ENCODE results near the gene CDK3.

The CDK3 gene

DNA sequence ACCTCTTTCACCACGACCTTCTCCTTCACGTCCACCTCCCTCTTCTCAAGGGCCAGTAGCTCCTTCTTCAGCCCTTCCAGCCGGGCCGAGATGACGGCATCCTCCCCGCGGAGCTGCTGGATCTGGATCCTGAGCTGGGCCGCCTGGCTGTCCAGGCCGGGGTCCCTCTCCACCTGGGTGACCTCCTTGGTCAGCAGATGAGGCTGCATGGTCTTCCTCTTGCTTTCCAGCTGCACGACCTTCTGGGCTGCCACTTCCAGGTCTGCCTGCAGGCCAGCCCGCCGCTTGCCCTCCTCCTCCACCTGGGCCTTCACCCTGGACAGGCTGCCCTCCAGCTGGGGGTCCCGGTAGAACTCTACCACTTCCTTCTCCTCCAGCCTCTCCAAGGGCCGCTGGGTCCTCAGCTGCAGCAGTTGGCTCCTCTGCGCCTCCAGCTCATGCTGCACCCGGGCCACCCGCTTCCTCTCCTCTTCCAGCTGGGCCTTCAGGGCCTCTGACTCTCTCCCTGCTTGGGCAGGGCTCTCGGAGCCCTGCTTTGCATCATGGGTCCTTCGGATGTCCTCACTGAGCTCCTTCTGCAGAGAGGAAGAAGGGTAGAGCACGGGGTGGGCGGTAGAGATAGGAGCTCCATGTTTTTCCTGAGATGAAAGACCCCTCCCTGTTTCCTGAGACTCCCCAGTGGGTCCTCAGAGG is 9.5 kb downstream of the CDK3 start:
- no peak overlapping the region for H2AFZ ChIP-seq (ENCODE audit: low read length)
- H3K9ac ChIP-seq (ENCODE audit: low read length): no peak overlapping the region
- no peaks in the 10 kb centered on the region for H4K20me1 ChIP-seq (ENCODE audit: insufficient read depth, low read length)
- peaks cover 5% of the 10 kb centered on the region; the same call in 1 of the 2 replicates for H3K4me1 ChIP-seq (ENCODE audit: low read length)
- no peaks in the 10 kb centered on the region for H3K9me3 ChIP-seq (replicated peaks; ENCODE audit: insufficient read depth, low read length)
- H3K9me2 ChIP-seq (replicated peaks; ENCODE audit: insufficient read depth, low read length): no peaks in the 10 kb centered on the region
- H3K36me3 ChIP-seq (replicated peaks; ENCODE audit: insufficient read depth, low read length): no peaks in the 10 kb centered on the region
- TF ChIP-seq EZH2phosphoT487 (IDR thresholded peaks at IDR 0.05; ENCODE audit: low read length) (no peak), EZH2 (optimal IDR thresholded peaks at IDR 0.05; ENCODE audit: low read depth, low read length) (no peak), CTCF (IDR thresholded peaks at IDR 0.05; ENCODE audit: low read length) (no peak)
- DNase-seq: no peak
- H3K27me3 ChIP-seq (replicated peaks; ENCODE audit: insufficient read depth, low read length): peaks cover 29% of the 10 kb centered on the region
- no peak overlapping the region for H3K4me3 ChIP-seq (ENCODE audit: low read length)
- no peaks in the 10 kb centered on the region for H3F3A ChIP-seq (ENCODE audit: insufficient read depth, low read length)
- H3K27ac ChIP-seq (ENCODE audit: low read length): no peak overlapping the region
- H3K4me2 ChIP-seq (ENCODE audit: low read depth, low read length): no peak overlapping the region
- no peaks in the 10 kb centered on the region for H3K79me2 ChIP-seq (ENCODE audit: low read length)

- Histone ChIP-seq H3K27me3 (replicated peaks; ENCODE audit: insufficient read depth, low read length) (peaks cover 33% of the 10 kb centered on the region), H3K9ac (ENCODE audit: low read length) (no peak overlapping the region), H3F3A (ENCODE audit: insufficient read depth, low read length) (no peaks in the 10 kb centered on the region), H3K27ac (ENCODE audit: low read length) (no peak overlapping the region), H3K4me3 (ENCODE audit: low read length) (no peak overlapping the region), H3K36me3 (replicated peaks; ENCODE audit: insufficient read depth, low read length) (no peaks in the 10 kb centered on the region), H4K20me1 (ENCODE audit: insufficient read depth, low read length) (no peaks in the 10 kb centered on the region), H3K9me2 (replicated peaks; ENCODE audit: insufficient read depth, low read length) (no peaks in the 10 kb centered on the region), H3K4me2 (ENCODE audit: low read depth, low read length) (no peak overlapping the region), H3K9me3 (replicated peaks; ENCODE audit: insufficient read depth, low read length) (no peaks in the 10 kb centered on the region), H3K79me2 (ENCODE audit: low read length) (no peaks in the 10 kb centered on the region), H2AFZ (ENCODE audit: low read length) (no peak overlapping the region), H3K4me1 (ENCODE audit: low read length) (peaks cover 5% of the 10 kb centered on the region; the same call in 1 of the 2 replicates)
- TF ChIP-seq EZH2 (optimal IDR thresholded peaks at IDR 0.05; ENCODE audit: low read depth, low read length) (no peak), CTCF (IDR thresholded peaks at IDR 0.05; ENCODE audit: low read length) (no peak), EZH2phosphoT487 (IDR thresholded peaks at IDR 0.05; ENCODE audit: low read length) (no peak)
- no peak for DNase-seq
These were observed 11.3 kb downstream of the CDK3 start for GRCh38 chr17:76011951-76012350.

DNA sequence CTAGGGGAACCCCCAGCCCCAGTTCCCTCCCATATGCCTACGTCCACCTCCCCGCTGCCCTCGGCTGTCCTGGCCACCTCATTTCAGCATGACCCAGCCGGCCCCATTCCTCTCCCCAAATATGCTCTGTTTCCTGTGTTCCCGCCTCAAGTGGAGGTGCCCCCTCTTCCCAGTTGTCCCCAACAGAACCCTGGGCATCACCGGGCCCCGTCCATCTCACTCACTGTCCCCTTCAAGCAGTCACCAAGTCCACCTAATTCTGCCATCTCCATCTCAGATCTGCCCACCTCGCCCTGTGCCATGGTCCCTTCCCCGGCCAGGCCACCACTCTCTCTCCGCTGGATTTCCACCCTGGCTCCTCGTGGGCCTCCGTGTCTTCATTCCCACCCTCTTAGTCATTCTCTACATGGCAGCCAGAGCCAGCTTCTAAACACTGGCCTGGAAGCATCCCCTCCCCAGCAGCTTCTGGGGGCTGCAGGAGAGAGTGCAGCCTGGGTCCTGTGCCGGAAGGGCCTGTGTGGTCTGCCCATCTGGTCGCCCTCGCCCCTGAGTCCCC is 12.8 kb downstream of the CDK3 start:
- H3K27ac ChIP-seq (ENCODE audit: low read length): no peak overlapping the region
- no peak overlapping the region for H2AFZ ChIP-seq (ENCODE audit: low read length)
- TF ChIP-seq EZH2phosphoT487 (IDR thresholded peaks at IDR 0.05; ENCODE audit: low read length) (no peak), EZH2 (optimal IDR thresholded peaks at IDR 0.05; ENCODE audit: low read depth, low read length) (no peak), CTCF (IDR thresholded peaks at IDR 0.05; ENCODE audit: low read length) (no peak)

More for the DNA sequence above, 12.8 kb downstream of the CDK3 start:
- peaks cover 32% of the 10 kb centered on the region for H3K27me3 ChIP-seq (replicated peaks; ENCODE audit: insufficient read depth, low read length)
- H3K9me2 ChIP-seq (replicated peaks; ENCODE audit: insufficient read depth, low read length): no peaks in the 10 kb centered on the region
- no peak overlapping the region for H3K9ac ChIP-seq (ENCODE audit: low read length)
- H3K4me3 ChIP-seq (ENCODE audit: low read length): no peak overlapping the region
- no peak overlapping the region for H3K4me2 ChIP-seq (ENCODE audit: low read depth, low read length)
- H3K36me3 ChIP-seq (replicated peaks; ENCODE audit: insufficient read depth, low read length): no peaks in the 10 kb centered on the region
- H3F3A ChIP-seq (ENCODE audit: insufficient read depth, low read length): no peaks in the 10 kb centered on the region
- no peaks in the 10 kb centered on the region for H3K79me2 ChIP-seq (ENCODE audit: low read length)
- DNase-seq: no peak
- no peaks in the 10 kb centered on the region for H3K9me3 ChIP-seq (replicated peaks; ENCODE audit: insufficient read depth, low read length)
- no peaks in the 10 kb centered on the region for H4K20me1 ChIP-seq (ENCODE audit: insufficient read depth, low read length)
- H3K4me1 ChIP-seq (ENCODE audit: low read length): peaks cover 5% of the 10 kb centered on the region; the same call in 1 of the 2 replicates

All from MM.1S (cell line).